Lower leg skin (tissue), 4 donors: Measurements from ENCODE around the gene SLC8A2. TPM values are rescaled to one million over a fixed set of nuclear protein-coding genes. Genes with fewer than 3 reads are reported as not detected.
"Not testable (repeated sequence)": the region's sequence is repeated elsewhere in the genome, so short reads cannot be mapped to it uniquely, and the experiment has no call there.

Experiments
- DNase-seq, 2 donors: peaks; one replicate each; pipeline ENCODE4 v3.0.0-alpha.2; 2019; ENCODE audit warnings: low spot score in 2 of 2
- H3K4me3 ChIP-seq: fragments of 200-600 bp; sonication (generic); 2 replicates; pipeline ENCODE4 v1.5.1; 2017; ENCODE audit warnings: mild to moderate bottlenecking, low read depth; ENCODE audit not compliant: poor library complexity, severe bottlenecking
- CTCF ChIP-seq, 3 donors: fragments of 450-650 bp; IDR thresholded peaks; one replicate each; pipeline ENCODE4 v1.5.1; 2016; ENCODE audit warnings: antibody characterized with exemption in 3 of 3, mild to moderate bottlenecking in 3 of 3, moderate library complexity in 2 of 3
- POLR2A ChIP-seq, 2 donors: fragments of 450-650 bp; IDR thresholded peaks; one replicate each; pipeline ENCODE4 v1.6.1; 2016 to 2017; ENCODE audit warnings: antibody characterized with exemption in 2 of 2, mild to moderate bottlenecking in 1 of 2, moderate library complexity in 1 of 2
- WGBS, 2 donors: methylation state at CpG; one replicate each; pipeline ENCODE4 v1.1.5; 2018; 5-methylcytosine and 5-hydroxymethylcytosine counted together
- intact Hi-C: fragments of 100-400 bp; cut with DNase I; formaldehyde crosslinking; loops from one replicate; pipeline ENCODE4 v1.15.0; 2023; ENCODE audit warnings: low total_unique reads
- total RNA-seq, 4 donors: library from RNA; depleted of rRNA; stranded (reverse); fragments of >200 nt; gene quantifications; one replicate each; pipeline ENCODE4 v1.1.0, GENCODE V29; 2016

SLC8A2 gene
- total RNA-seq, 4 donors from 2014 or later = 0.38 to 2.3 (median 1.6) TPM; not detected in 1

GRCh38 chr19:47415953-47416642 lies 55.6 kb downstream of the SLC8A2 start:
- intact Hi-C loops = no loop called here
- no peak overlapping the region for H3K4me3 ChIP-seq
- WGBS, 2 donors = 77 to 82% methylated on average over 20 to 21 of the region's 21 CpGs
- TF ChIP-seq CTCF (IDR thresholded peaks at IDR 0.05) = no peak
- no peak for TF ChIP-seq POLR2A (IDR thresholded peaks at IDR 0.05)
- DNase-seq = no peak

GRCh38 chr19:47414469-47414868 lies 57.2 kb downstream of the SLC8A2 start:
- DNase-seq = no peak
- TF ChIP-seq CTCF (IDR thresholded peaks at IDR 0.05) (no peak), POLR2A (IDR thresholded peaks at IDR 0.05) (no peak)
- intact Hi-C loops = no loop called here
- 60 to 69% methylated on average over 7 to 21 of the region's 21 CpGs for WGBS, 2 donors
- no peak overlapping the region for H3K4me3 ChIP-seq

DNA sequence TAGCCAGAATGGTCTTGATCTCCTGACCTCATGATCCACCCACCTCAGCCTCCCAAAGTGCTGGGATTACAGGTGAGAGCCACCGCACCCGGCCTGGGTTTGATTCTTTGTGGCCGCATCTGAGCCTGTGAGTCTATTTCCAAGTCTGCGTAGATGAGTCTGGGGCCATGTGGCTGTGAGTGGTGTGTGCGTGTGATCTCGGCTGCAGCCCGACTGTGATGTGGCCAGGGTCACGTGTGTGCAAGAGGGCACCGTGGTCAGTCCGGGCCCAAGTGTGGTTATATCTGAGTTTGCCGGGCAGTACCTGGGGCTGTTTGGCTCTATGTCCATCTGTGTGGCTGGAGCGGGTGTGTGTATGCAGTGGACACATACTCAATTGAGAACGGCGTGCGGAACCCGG lies 57.8 kb downstream of the SLC8A2 start:
- DNase-seq = no peak
- TF ChIP-seq POLR2A (IDR thresholded peaks at IDR 0.05) (no peak), CTCF (IDR thresholded peaks at IDR 0.05) (no peak)
- no peak overlapping the region for H3K4me3 ChIP-seq
- intact Hi-C loops = no loop called here
- 95 to 97% methylated on average over 16 of the region's 16 CpGs for WGBS, 2 donors

DNA sequence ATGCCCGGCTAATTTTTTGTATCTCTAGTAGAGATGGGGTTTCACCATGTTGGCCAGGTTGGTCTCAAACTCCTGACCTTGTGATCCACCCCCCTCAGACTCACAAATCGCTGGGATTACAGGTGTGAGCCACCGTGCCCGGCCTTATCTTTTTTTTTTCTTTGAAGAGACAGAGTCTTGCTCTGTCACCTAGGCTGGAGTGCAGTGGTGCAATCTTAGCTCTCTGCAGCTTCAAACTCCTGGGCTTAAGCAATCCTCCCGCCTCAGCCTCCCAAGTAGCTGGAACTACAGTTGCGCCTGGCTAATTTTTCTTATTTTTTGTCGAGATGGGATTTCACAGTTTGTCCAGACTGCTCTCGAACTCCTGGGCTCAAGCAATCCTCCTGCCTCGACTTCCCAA lies 60.0 kb downstream of the SLC8A2 start:
- DNase-seq, intact Hi-C loops, H3K4me3 ChIP-seq: not testable (repeated sequence)
- 82 to 87% methylated on average over 9 of the region's 9 CpGs for WGBS, 2 donors

DNA sequence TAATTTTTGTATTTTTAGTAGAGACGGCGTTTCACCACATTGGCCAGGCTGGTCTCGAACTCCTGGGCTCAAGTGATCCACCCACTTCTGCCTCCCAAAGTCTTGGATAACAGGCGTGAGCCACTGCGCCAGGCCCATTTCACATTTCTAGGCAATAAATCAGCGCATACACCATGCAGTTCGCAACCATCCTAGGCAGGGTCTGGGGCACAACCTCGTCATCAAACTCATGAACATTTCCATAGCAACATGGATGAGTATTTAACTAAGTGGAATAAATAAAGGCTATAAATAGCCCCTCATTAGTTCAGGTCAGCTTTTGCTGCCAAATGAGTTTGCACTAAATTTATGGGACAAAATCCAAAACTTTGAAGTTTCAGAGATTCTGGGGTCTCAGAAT lies 60.6 kb downstream of the SLC8A2 start:
- no peak overlapping the region for H3K4me3 ChIP-seq
- no peak for DNase-seq
- no peak for TF ChIP-seq CTCF (IDR thresholded peaks at IDR 0.05)
- TF ChIP-seq POLR2A (IDR thresholded peaks at IDR 0.05) = no peak
- WGBS, 2 donors = 84% methylated on average over 8 of the region's 8 CpGs
- intact Hi-C loops = no loop called here

GRCh38 chr19:47408156-47408938 lies 63.3 kb downstream of the SLC8A2 start:
- 87 to 93% methylated on average over 14 of the region's 14 CpGs for WGBS, 2 donors
- intact Hi-C loops = loop anchor here (10.0 kb wide), 1 partner anchor 104 kb away; the partner anchor contains the start of gene C5AR1
- DNase-seq = no peak
- TF ChIP-seq CTCF (IDR thresholded peaks at IDR 0.05) (no peak), POLR2A (IDR thresholded peaks at IDR 0.05) (no peak)
- no peak overlapping the region for H3K4me3 ChIP-seq
